ENCODE results near the gene SLC5A6.
A peak's percentile ranks its signal among the peaks of the same experiment; 100 is the strongest.
"Not testable (repeated sequence)": the region's sequence is repeated elsewhere in the genome, so short reads cannot be mapped to it uniquely, and the experiment has no call there.

The SLC5A6 gene

GRCh38 chr2:27208486-27209050, 3.5 kb downstream of the SLC5A6 start:
- no peak for FAIRE-seq

DNA sequence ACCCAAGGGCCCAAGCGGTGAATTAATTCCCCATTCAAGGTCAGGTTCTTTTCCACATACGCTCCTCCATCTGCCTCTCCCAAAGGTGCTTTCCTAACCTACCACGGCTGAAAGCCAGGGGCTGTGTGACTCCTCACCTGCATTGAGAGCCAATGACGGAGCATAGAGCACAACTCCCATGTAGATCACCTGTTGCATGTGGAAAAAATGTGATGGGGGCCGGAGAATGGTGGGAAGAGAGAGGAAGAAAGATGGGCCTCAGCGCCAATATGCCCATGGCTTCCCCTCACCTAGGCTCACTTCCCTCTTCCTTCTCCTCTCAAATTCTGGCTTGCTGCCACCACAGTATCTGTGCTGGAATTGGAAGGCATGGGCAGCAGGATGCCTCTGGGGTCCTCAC, 5.7 kb downstream of the SLC5A6 start:
- no peak for DNase-seq (ENCODE audit: low spot score)
- FAIRE-seq = no peak

More at GRCh38 chr2:27208486-27209050, 3.5 kb downstream of the SLC5A6 start:
- no peak for DNase-seq (ENCODE audit: low spot score)

GRCh38 chr2:27205206-27205605, 6.9 kb downstream of the SLC5A6 start:
- no peak for FAIRE-seq
- no peak for DNase-seq (ENCODE audit: low spot score)

DNA sequence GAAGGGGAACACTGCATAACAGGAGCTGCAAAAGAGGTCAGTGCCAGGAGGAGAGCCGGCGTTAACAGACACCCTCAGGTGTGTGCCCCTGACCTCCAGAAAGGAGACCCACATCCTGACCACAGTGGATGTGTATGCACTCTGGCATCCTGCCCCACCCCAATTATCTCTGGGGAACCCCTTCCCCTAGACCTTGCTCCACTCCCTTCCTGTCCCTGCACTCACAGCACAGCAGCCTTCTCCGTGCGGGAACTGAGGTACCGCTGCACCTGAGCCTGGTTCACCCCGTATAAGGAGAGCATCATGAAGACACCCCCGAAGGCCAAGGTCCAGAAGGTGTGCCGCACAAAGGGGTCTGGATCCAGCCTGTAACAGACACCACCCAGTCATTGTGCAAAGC, 7.5 kb downstream of the SLC5A6 start:
- FAIRE-seq (no peak), DNase-seq (ENCODE audit: low spot score) (no peak)

DNA sequence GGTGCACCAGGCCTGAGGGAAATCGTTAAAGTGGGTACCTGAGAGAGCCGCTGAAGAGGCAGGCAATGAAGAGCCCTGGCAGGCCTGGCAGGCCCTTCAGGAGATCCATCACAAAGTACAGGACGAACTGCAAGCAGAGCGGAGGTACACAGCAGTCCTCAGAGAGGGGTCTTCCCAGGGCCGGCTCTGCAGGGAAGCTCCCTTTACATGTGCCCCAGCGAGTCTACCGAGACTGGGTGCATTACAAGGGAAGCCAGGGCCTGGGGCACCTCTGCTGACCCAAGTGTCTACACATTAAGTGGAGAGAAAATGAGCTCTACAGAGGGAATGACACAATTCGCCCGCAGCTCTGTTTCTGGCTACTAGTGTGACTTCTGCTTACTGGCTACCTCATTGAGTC, 8.3 kb downstream of the SLC5A6 start:
- DNase-seq (ENCODE audit: low spot score) = no peak
- FAIRE-seq = no peak

- DNase-seq (ENCODE audit: low spot score) (no peak), FAIRE-seq (no peak)
Observed at GRCh38 chr2:27202854-27203253, 9.2 kb downstream of the SLC5A6 start.

GRCh38 chr2:27201675-27202074, 10.4 kb downstream of the SLC5A6 start:
- FAIRE-seq = no peak
- no peak for DNase-seq (ENCODE audit: low spot score)

GRCh38 chr2:27199241-27199640, 12.8 kb downstream of the SLC5A6 start:
- DNase-seq (ENCODE audit: low spot score) = no peak
- FAIRE-seq = no peak

- no peak for FAIRE-seq
- DNase-seq (ENCODE audit: low spot score) = no peak
Observed at GRCh38 chr2:27198627-27199026, 13.4 kb downstream of the SLC5A6 start.

DNA sequence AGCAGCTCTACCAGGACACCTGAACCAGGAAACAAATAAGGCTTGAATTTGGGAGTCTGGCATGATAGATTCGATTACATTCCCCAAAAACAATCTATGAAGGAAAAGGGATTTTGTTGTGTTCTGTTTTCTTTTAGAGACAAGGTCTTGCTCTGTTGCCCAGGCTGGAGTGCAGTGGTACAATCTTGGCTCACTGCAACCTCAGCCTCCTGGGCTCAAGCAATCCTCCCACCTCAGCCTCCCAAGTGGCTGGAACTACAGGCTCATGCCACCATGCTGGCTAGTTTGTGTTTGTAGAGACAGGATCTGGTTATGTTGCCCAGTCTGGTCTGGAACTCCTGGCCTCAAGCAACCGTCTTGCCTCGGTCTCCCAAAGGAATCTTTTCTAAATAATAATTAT, 14.0 kb downstream of the SLC5A6 start:
- not testable (repeated sequence) for DNase-seq (ENCODE audit: low spot score); FAIRE-seq

GRCh38 chr2:27195799-27196198, 16.3 kb downstream of the SLC5A6 start:
- DNase-seq (ENCODE audit: low spot score); FAIRE-seq: not testable (repeated sequence)

GRCh38 chr2:27194538-27195354, 17.3 kb downstream of the SLC5A6 start:
- no peak for DNase-seq (ENCODE audit: low spot score)
- no peak for FAIRE-seq

- peak; percentile 52 for DNase-seq (ENCODE audit: low spot score)
- FAIRE-seq = no peak
Observed at GRCh38 chr2:27191070-27191829, 20.8 kb downstream of the SLC5A6 start.

GRCh38 chr2:27189989-27190388, 22.1 kb downstream of the SLC5A6 start:
- FAIRE-seq (no peak), DNase-seq (ENCODE audit: low spot score) (no peak)

- DNase-seq (ENCODE audit: low spot score) (no peak), FAIRE-seq (no peak)
Observed at GRCh38 chr2:27186613-27187345, 25.3 kb downstream of the SLC5A6 start.

GRCh38 chr2:27185331-27186026, 26.6 kb downstream of the SLC5A6 start:
- DNase-seq (ENCODE audit: low spot score) = no peak
- FAIRE-seq = no peak

- FAIRE-seq = no peak
- DNase-seq (ENCODE audit: low spot score) = no peak
Observed at GRCh38 chr2:27184115-27184514, 28.0 kb downstream of the SLC5A6 start.

DNA sequence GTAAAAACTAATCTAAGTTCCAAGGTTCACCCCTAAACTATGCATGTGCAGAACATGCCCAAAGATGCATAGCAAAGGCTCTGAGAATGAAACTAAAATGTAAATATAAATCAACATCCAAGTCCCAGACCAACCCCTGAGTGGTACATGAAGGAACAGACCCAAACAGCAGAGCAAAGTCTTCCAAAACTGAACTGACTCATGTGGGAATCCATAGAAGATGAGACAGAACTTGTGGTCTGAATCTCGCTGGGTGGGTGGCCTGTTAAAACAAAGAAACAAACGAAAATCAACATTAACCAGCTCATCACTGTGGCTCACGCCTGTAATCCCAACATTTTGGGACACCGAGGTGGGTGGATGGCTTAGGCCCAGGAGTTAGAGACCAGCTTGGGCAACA, 29.7 kb downstream of the SLC5A6 start:
- no peak for DNase-seq (ENCODE audit: low spot score)
- FAIRE-seq = no peak

DNA sequence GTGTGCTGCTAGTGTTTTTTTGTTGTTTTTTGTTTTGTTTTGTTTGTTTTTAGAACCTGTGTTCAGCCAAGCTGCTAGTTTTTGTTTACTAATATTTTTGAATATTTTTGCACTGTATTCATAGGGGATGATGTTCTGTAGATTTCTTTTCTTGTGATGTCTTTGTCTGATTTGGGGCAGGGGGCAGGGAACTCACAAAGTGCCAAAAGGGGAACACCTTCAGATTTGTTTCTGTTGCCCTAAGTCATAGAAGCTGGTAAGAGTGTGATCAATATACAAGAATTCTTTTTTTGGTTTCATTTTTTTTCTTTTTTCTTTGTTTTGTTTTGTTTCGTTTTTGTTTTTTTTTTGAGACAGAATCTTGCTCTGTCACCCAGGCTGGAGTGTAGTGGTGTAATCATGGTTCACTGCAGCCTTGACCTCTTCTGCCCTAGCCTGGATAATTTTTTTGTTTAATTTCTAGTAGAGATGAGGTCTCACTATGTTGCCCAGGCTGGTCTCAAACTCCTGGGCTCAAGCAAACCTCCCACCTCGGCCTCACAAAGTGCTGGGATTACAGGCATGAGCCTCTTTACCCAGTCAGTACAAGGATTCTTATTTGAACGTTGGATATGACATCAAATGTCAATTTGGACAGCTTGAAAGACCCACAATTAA, 32.6 kb downstream of the SLC5A6 start:
- no peak for FAIRE-seq
- DNase-seq (ENCODE audit: low spot score) = no peak

DNA sequence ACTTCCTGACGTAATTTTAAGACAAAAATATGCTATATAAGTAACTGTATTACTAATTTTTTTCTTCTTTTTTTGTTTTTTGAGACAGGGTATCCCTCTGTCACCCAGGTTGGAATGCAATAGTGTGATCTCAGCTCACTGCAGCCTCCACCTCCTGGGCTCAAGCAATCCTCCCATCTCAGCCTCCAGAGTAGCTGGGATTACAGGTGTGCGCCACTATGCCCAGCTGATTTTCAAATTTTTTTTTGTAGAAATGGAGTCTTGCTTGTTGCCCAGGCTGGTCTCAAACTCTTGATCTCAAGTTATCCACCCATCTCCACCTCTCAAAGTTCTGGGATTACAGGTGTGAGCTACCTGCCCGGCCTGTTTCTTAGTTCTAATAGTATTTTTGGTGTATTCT, 33.6 kb downstream of the SLC5A6 start:
- DNase-seq (ENCODE audit: low spot score) (no peak), FAIRE-seq (no peak)
